HEK293T (cell line): Measurements from ENCODE around the gene CELF5.

Experiments used
- CTCF ChIA-PET: fragments of 350-600 bp; formaldehyde crosslinking; extraction: SDS; loops from one replicate; lab custom pipeline; 2021; ENCODE audit warnings: antibody characterized with exemption, inconsistent platforms; lab: Yijun Ruan, JAX
- POLR2A ChIA-PET: fragments of 350-600 bp; formaldehyde crosslinking; extraction: SDS; loops from one replicate; lab custom pipeline; 2020; ENCODE audit warnings: antibody characterized with exemption, inconsistent platforms; lab: Yijun Ruan, JAX
- DNase-seq: peaks from one replicate; pipeline ENCODE4 v3.0.0; 2012; ENCODE audit warnings: mixed read lengths; ENCODE audit errors: extremely low spot score
- ARNT ChIP-seq: fragments of 450-650 bp; IDR thresholded peaks from 2 replicates; pipeline ENCODE4 v1.6.1; 2017; ENCODE audit warnings: mild to moderate bottlenecking
- BHLHE40 ChIP-seq: fragments of 450-650 bp; IDR thresholded peaks from 2 replicates; pipeline ENCODE4 v1.6.1; 2016; ENCODE audit warnings: mild to moderate bottlenecking, moderate library complexity, borderline replicate concordance
- CTBP1 ChIP-seq: fragments of 450-650 bp; IDR thresholded peaks from 2 replicates; pipeline ENCODE4 v1.6.1; 2016; ENCODE audit warnings: borderline replicate concordance
- ELF4 ChIP-seq: fragments of 450-650 bp; IDR thresholded peaks from 2 replicates; pipeline ENCODE4 v1.6.1; 2017; ENCODE audit warnings: antibody characterized with exemption
- FOXA1 ChIP-seq: fragments of 450-650 bp; IDR thresholded peaks from 2 replicates; pipeline ENCODE4 v1.6.1; 2016; ENCODE audit warnings: mild to moderate bottlenecking
- FOXK2 ChIP-seq: fragments of 450-650 bp; IDR thresholded peaks from 2 replicates; pipeline ENCODE4 v1.6.1; 2016; ENCODE audit warnings: mild to moderate bottlenecking
- FOXM1 ChIP-seq: fragments of 450-650 bp; IDR thresholded peaks from 2 replicates; pipeline ENCODE4 v1.6.1; 2017; ENCODE audit warnings: mild to moderate bottlenecking, borderline replicate concordance
- HDGF ChIP-seq: fragments of 450-650 bp; IDR thresholded peaks from 2 replicates; pipeline ENCODE4 v1.6.1; 2017; ENCODE audit warnings: antibody characterized with exemption, borderline replicate concordance
- L3MBTL2 ChIP-seq: fragments of 450-650 bp; conservative IDR thresholded peaks from 2 replicates; pipeline ENCODE4 v1.6.1; 2016; ENCODE audit warnings: mild to moderate bottlenecking
- LEF1 ChIP-seq: fragments of 450-650 bp; IDR thresholded peaks from 2 replicates; pipeline ENCODE4 v1.6.1; 2017; ENCODE audit warnings: mild to moderate bottlenecking, borderline replicate concordance
- NFRKB ChIP-seq: fragments of 450-650 bp; IDR thresholded peaks from 2 replicates; pipeline ENCODE4 v1.6.1; 2016; ENCODE audit warnings: mild to moderate bottlenecking, moderate library complexity
- PKNOX1 ChIP-seq: fragments of 450-650 bp; IDR thresholded peaks from 2 replicates; pipeline ENCODE4 v1.6.1; 2016
- SP1 ChIP-seq: fragments of 450-650 bp; IDR thresholded peaks from 2 replicates; pipeline ENCODE4 v1.6.1; 2017
- SUZ12 ChIP-seq: fragments of 450-650 bp; IDR thresholded peaks from 2 replicates; pipeline ENCODE4 v1.6.1; 2016; ENCODE audit warnings: mild to moderate bottlenecking
- TARDBP ChIP-seq: fragments of 450-650 bp; IDR thresholded peaks from 2 replicates; pipeline ENCODE4 v1.6.1; 2016
- ZNF384 ChIP-seq: fragments of 450-650 bp; IDR thresholded peaks from 2 replicates; pipeline ENCODE4 v1.6.1; 2016

Gene CELF5

GRCh38 chr19:3248728-3249326 lies 24.4 kb downstream of the CELF5 start:
- TF ChIP-seq FOXA1 (no peak), NFRKB (no peak), ARNT (no peak), ZNF384 (no peak), PKNOX1 (no peak), SUZ12 (no peak), BHLHE40 (no peak), TARDBP (no peak)
- POLR2A ChIA-PET = no interaction called here
- CTCF ChIA-PET = no interaction called here
- no peak for DNase-seq

GRCh38 chr19:3249408-3249807 lies 24.9 kb downstream of the CELF5 start:
- ChIA-PET CTCF (no interaction called here), POLR2A (no interaction called here)
- TF ChIP-seq FOXA1 (no peak), ZNF384 (no peak), BHLHE40 (no peak), TARDBP (no peak), PKNOX1 (peak; percentile 84), ARNT (no peak), SP1 (no peak)
- DNase-seq = peak; percentile 83

GRCh38 chr19:3250675-3251074 lies 26.2 kb downstream of the CELF5 start:
- TF ChIP-seq ELF4 = no peak
- no peak for TF ChIP-seq CTBP1
- no peak for TF ChIP-seq SUZ12
- POLR2A ChIA-PET = no interaction called here
- CTCF ChIA-PET = interaction anchor here (0.7 to 1.4 kb wide), 3 partner anchors 20 to 300 kb away, joined by 3 read pairs; no protein-coding TSS in a partner anchor
- peak; percentile 64 for DNase-seq

GRCh38 chr19:3251229-3251628 lies 26.8 kb downstream of the CELF5 start:
- DNase-seq = no peak
- POLR2A ChIA-PET = no interaction called here
- CTCF ChIA-PET = interaction anchor here (1.4 kb wide), 1 partner anchor 21 kb away, joined by 3 read pairs; no protein-coding TSS in a partner anchor

DNA sequence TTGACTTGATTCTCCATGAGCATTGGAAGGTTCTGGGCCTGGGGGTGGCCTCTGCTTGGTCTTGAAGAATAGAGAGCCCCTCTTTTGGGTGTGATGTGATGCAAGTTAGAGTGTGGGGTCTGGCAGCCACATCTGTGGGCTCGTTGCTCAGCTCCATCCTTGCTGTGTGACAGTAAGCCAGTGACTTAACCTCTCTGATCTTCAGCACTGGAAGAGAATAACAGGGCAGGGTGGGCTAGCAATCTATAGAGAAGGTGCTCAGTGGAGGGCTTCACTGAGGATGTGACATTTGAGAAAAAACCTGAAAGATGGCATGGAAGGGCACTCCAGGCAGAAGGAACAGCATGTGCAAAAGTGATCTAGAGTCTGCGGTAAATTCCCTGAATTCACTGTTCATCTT lies 28.2 kb downstream of the CELF5 start:
- no peak for DNase-seq
- TF ChIP-seq HDGF (no peak), SP1 (no peak), FOXM1 (no peak), L3MBTL2 (no peak)
- ChIA-PET CTCF (interaction anchor here (0.6 to 0.9 kb wide), 2 partner anchors 8 to 24 kb away, joined by 3 read pairs; no protein-coding TSS in a partner anchor), POLR2A (interaction anchor here (1.0 kb wide), 1 partner anchor 302 kb away, joined by 3 read pairs; no protein-coding TSS in a partner anchor)

More at GRCh38 chr19:3251229-3251628, 26.8 kb downstream of the CELF5 start:
- no peak for TF ChIP-seq NFRKB
- TF ChIP-seq ZNF384 = no peak
- no peak for TF ChIP-seq L3MBTL2
- no peak for TF ChIP-seq ELF4
- no peak for TF ChIP-seq HDGF
- TF ChIP-seq FOXK2 = no peak
- no peak for TF ChIP-seq BHLHE40
- TF ChIP-seq SUZ12 = no peak
- TF ChIP-seq FOXA1 = no peak
- TF ChIP-seq PKNOX1 = no peak
- no peak for TF ChIP-seq LEF1
- TF ChIP-seq FOXM1 = no peak
- no peak for TF ChIP-seq TARDBP
- TF ChIP-seq ARNT = no peak
- no peak for TF ChIP-seq CTBP1
- no peak for TF ChIP-seq SP1

DNA sequence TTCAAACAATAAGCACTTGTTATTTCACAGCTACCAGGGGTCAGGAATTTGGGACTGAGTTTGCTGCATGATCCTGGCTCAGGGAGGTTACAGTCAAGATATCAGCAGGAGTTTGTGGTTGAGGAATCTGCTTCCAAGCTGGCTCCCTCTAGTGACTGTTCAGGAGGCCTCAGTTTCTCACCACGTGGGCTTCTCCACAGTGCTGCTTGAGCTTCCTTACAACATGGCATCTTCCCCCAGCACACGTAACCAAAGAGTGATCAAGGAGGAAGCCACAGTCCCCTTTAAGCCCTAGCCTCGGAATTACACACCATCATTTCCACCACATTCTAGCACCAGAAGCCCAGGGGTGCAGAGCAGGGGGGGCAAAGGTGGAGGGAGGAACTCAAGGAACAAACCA lies 28.8 kb downstream of the CELF5 start:
- TF ChIP-seq CTBP1 = no peak
- TF ChIP-seq SUZ12 = no peak
- no peak for TF ChIP-seq TARDBP
- TF ChIP-seq NFRKB = no peak
- no peak for TF ChIP-seq FOXK2
- CTCF ChIA-PET = interaction anchor here (0.5 to 0.9 kb wide), 2 partner anchors 24 to 161 kb away, joined by 3 read pairs; no protein-coding TSS in a partner anchor
- no peak for DNase-seq
- POLR2A ChIA-PET = no interaction called here

DNA sequence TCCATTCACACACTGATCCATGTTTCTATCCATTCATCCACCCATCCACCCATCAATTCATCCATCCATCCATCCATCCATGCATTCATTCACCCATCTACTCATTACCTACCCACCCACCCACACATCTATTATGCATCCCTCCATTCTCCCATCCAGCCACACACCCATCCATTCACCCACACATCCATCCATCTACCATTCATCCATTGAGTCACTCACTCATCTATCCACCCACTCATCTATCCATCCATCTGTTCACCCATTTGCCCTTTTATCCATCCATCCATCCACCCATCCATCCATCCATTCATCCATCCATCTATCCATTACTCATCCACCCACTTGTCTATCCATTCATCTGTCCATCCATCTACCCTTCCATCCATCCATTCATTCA lies 30.1 kb downstream of the CELF5 start:
- ChIA-PET POLR2A (no interaction called here), CTCF (no interaction called here)
- TF ChIP-seq SP1 (no peak), BHLHE40 (no peak), L3MBTL2 (no peak), PKNOX1 (no peak), NFRKB (no peak), FOXK2 (no peak), FOXA1 (no peak), SUZ12 (no peak), ZNF384 (no peak)
- no peak for DNase-seq
